AG04450 (cell line): ENCODE results near the gene INSIG2. TPM values are rescaled to one million over a fixed set of nuclear protein-coding genes. Genes with fewer than 3 reads are reported as not detected.

Experiments used
- CTCF ChIA-PET: fragments of 300-600, 350-600 bp; formaldehyde crosslinking; extraction: SDS; loops from one replicate; lab custom pipeline; 2022; ENCODE audit warnings: antibody characterized with exemption, inconsistent platforms; lab: Charles Lee
- POLR2A ChIA-PET: fragments of 350-600 bp; formaldehyde crosslinking; extraction: SDS; loops from one replicate; lab custom pipeline; 2021; ENCODE audit warnings: antibody characterized with exemption, inconsistent platforms; lab: Yijun Ruan, JAX
- DNase-seq: peaks from one replicate; pipeline ENCODE4 v3.0.0-alpha.2; 2011; ENCODE audit warnings: low read depth, low spot score
- H3K27ac ChIP-seq: one replicate; pipeline ENCODE4 v1.5.1; 2012; ENCODE audit warnings: low read depth, low read length, control low read depth
- H3K27me3 ChIP-seq: one replicate; pipeline ENCODE4 v1.6.0; 2012; ENCODE audit warnings: low read length; ENCODE audit not compliant: control insufficient read depth, insufficient read depth
- H3K4me3 ChIP-seq: 2 replicates; pipeline ENCODE4 v1.5.1; 2011; ENCODE audit warnings: mild to moderate bottlenecking, low read depth, low read length, control low read depth
- H3K9me3 ChIP-seq: 2 replicates; pipeline ENCODE4 v1.5.1; 2012; ENCODE audit warnings: low read length; ENCODE audit not compliant: control insufficient read depth, insufficient read depth
- polyA plus RNA-seq: library from polyadenylated mRNA; depleted of rRNA; stranded (reverse); fragments of >200 nt; gene quantifications from 2 replicates; pipeline ENCODE4 v1.2.3, GENCODE V29; 2011
- TF ChIP-seq, protein P1 (sequence below): IDR thresholded peaks from 2 replicates; pipeline ENCODE4 v1.5.1; 2011; ENCODE audit warnings: low read depth, low read length, control low read depth, inconsistent platforms

INSIG2 gene
- polyA plus RNA-seq, 1 experiment = 19.3 TPM

DNA sequence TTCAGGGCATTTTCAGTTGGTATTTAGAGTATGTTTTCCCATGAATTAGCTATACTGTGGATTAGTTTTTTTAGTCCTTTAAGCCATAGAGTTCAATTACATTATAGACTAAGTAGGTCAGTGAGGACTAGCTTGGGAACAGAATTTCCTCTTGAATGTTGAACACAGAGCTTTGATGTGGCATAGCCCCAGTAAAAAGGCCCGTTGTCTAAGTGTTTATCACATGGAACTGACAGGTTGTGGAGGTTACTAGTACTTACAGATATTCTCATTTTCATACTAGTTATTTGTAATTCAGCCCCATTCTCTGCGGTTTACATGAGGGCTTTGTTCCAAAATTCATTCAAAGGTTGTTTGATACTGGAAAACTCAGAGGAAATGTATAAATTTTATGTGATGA lies 6.2 kb downstream of the INSIG2 start:
- Histone ChIP-seq H3K4me3 (no peak overlapping the region), H3K27me3 (no peaks in the 10 kb centered on the region), H3K27ac (no peak overlapping the region), H3K9me3 (no peaks in the 10 kb centered on the region)
- TF ChIP-seq, protein P1, sequence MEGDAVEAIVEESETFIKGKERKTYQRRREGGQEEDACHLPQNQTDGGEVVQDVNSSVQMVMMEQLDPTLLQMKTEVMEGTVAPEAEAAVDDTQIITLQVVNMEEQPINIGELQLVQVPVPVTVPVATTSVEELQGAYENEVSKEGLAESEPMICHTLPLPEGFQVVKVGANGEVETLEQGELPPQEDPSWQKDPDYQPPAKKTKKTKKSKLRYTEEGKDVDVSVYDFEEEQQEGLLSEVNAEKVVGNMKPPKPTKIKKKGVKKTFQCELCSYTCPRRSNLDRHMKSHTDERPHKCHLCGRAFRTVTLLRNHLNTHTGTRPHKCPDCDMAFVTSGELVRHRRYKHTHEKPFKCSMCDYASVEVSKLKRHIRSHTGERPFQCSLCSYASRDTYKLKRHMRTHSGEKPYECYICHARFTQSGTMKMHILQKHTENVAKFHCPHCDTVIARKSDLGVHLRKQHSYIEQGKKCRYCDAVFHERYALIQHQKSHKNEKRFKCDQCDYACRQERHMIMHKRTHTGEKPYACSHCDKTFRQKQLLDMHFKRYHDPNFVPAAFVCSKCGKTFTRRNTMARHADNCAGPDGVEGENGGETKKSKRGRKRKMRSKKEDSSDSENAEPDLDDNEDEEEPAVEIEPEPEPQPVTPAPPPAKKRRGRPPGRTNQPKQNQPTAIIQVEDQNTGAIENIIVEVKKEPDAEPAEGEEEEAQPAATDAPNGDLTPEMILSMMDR = no peak
- CTCF ChIA-PET = interaction anchor here (1.7 kb wide), 1 partner anchor 48 kb away, joined by 9 read pairs; no protein-coding TSS in a partner anchor
- POLR2A ChIA-PET = no interaction called here
- DNase-seq = no peak

DNA sequence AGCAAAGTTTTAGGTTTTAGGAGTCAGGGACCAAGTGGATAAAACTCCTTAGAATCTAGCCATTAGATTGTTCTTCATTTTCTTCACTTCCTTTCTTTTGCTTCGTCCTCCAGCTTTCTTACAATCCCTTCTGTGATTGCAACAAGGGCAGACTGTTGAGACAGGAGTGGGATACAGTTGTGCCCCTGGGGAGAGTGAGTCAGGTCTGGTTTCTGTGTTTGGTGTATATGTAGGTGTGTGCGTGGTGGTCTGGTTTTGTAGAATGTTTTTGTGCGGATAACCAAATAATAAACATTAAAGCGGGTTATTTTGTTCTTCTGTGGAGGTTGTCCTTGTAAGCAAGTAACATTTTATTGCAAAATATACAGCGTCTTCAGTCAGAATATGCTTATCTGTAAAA lies 7.3 kb downstream of the INSIG2 start:
- TF ChIP-seq, protein P1 = no peak
- POLR2A ChIA-PET = no interaction called here
- Histone ChIP-seq H3K4me3 (no peak overlapping the region), H3K27ac (no peak overlapping the region), H3K27me3 (no peaks in the 10 kb centered on the region), H3K9me3 (no peaks in the 10 kb centered on the region)
- CTCF ChIA-PET = interaction anchor here (0.8 kb wide), 1 partner anchor 46 kb away, joined by 3 read pairs; no protein-coding TSS in a partner anchor
- no peak for DNase-seq

- TF ChIP-seq, protein P1 = no peak
- no peaks in the 10 kb centered on the region for H3K9me3 ChIP-seq
- CTCF ChIA-PET = no interaction called here
- no peaks in the 10 kb centered on the region for H3K27me3 ChIP-seq
- no peak overlapping the region for H3K4me3 ChIP-seq
- no peak for DNase-seq
- H3K27ac ChIP-seq = no peak overlapping the region
- POLR2A ChIA-PET = no interaction called here
Observed at GRCh38 chr2:118097657-118098056, 9.4 kb downstream of the INSIG2 start.

DNA sequence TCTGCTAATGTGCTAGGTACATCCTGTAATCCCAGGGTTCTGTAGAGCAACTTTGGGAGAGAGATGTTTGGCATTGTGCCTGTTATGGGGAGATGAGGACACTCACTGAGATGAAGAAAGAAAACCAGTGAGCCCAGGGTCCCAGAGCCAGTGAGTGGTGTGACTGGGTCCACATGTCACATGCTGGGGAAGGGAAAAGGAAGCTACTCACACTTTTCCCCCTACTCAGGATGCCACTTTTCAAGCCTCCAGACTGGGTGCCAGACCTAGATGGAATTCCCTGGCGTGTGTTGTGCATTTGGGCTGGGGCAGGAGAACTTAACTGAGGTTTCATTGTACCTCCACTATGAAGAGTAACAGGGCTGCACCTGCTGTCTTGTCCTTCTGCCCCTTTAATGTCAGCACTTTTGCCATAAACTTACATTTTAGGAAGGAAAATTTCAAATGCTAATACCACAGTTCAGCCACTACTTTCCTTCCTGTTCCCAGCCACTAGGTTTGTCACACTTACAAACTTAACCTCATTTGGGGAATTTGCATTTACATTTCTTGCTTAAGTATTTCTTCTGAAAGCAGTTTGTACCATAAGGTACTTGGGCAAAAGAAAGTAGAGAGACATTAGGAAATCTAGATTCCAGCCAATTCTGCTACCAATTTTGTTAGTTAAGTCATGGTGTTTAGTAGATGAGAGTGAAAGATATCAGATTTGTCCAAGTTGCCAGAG lies 10.2 kb downstream of the INSIG2 start:
- Histone ChIP-seq H3K27me3 (no peaks in the 10 kb centered on the region), H3K9me3 (no peaks in the 10 kb centered on the region), H3K4me3 (no peak overlapping the region), H3K27ac (no peak overlapping the region)
- ChIA-PET CTCF (no interaction called here), POLR2A (no interaction called here)
- DNase-seq = no peak
- TF ChIP-seq, protein P1 = no peak

DNA sequence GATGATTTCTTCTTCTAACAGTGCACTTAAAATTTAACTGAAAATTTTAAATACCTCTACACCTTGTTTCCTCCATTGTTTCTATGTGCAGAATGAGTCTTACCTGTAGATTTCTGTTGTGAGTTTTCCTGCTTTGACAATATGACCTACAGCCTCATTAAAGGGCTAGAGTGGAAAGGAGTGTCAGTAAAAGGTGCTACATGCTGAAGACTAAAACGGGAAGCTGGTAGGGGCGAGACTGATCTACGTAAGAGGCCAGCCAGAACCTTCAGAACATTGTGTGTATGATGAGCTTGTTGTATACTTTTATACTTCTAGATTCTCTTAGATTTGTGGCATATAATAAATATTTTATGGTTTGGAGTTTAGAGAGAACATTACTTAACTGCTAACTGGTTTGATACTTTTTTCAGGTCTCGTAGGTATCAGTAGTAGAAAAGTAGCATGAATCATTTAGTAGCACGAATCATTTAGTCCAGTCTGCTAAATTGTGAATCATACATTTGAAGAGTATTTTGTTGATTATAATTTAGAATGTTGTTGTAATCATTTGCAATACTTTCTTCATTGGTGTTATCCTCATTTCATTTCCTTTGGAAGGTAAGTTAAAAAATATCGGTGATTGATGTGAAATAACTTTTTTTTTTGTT lies 14.3 kb downstream of the INSIG2 start:
- H3K9me3 ChIP-seq = no peaks in the 10 kb centered on the region
- CTCF ChIA-PET = interaction anchor here (1.2 kb wide), 1 partner anchor 99 kb away, joined by 3 read pairs; no protein-coding TSS in a partner anchor
- no peaks in the 10 kb centered on the region for H3K27me3 ChIP-seq
- no peak for DNase-seq
- H3K27ac ChIP-seq = no peak overlapping the region
- H3K4me3 ChIP-seq = no peak overlapping the region
- TF ChIP-seq, protein P1 = no peak
- POLR2A ChIA-PET = no interaction called here
